ENCODE results near the gene NRCAM.
"Not testable (repeated sequence)": the region's sequence is repeated elsewhere in the genome, so short reads cannot be mapped to it uniquely, and the experiment has no call there.

NRCAM gene

GRCh38 chr7:108393097-108393496 is 63.1 kb downstream of the NRCAM start:
- DNase-seq, result not testable (repeated sequence)

GRCh38 chr7:108387686-108388085 is 68.5 kb downstream of the NRCAM start:
- DNase-seq, result not testable (repeated sequence)

- no peak for DNase-seq
Measured at GRCh38 chr7:108385834-108386422, 70.3 kb downstream of the NRCAM start.

GRCh38 chr7:108384716-108385483 is 71.3 kb downstream of the NRCAM start:
- no peak for DNase-seq

GRCh38 chr7:108382932-108383331 is 73.3 kb downstream of the NRCAM start:
- no peak for DNase-seq

- no peak for DNase-seq
Measured at GRCh38 chr7:108380517-108380916, 75.7 kb downstream of the NRCAM start.

GRCh38 chr7:108376206-108376605 is 80.0 kb downstream of the NRCAM start:
- DNase-seq, result no peak

- DNase-seq, result no peak
Measured at GRCh38 chr7:108375668-108376067, 80.6 kb downstream of the NRCAM start.

- no peak for DNase-seq
Measured at GRCh38 chr7:108374899-108375298, 81.3 kb downstream of the NRCAM start.

GRCh38 chr7:108372618-108373017 is 83.6 kb downstream of the NRCAM start:
- no peak for DNase-seq

GRCh38 chr7:108370616-108371015 is 85.6 kb downstream of the NRCAM start:
- no peak for DNase-seq

GRCh38 chr7:108368466-108368865 is 87.8 kb downstream of the NRCAM start:
- no peak for DNase-seq

GRCh38 chr7:108367946-108368345 is 88.3 kb downstream of the NRCAM start:
- DNase-seq, result no peak

GRCh38 chr7:108367314-108367713 is 88.9 kb downstream of the NRCAM start:
- no peak for DNase-seq

- DNase-seq, result no peak
Measured at GRCh38 chr7:108363659-108364058, 92.6 kb downstream of the NRCAM start.

- DNase-seq, result no peak
Measured at GRCh38 chr7:108360058-108360800, 96.0 kb downstream of the NRCAM start.

- DNase-seq, result no peak
Measured at GRCh38 chr7:108358553-108358952, 97.7 kb downstream of the NRCAM start.

GRCh38 chr7:108351729-108352131 is 104.5 kb downstream of the NRCAM start:
- no peak for DNase-seq

- no peak for DNase-seq
Measured at GRCh38 chr7:108348913-108349312, 107.3 kb downstream of the NRCAM start.

- no peak for DNase-seq
Measured at GRCh38 chr7:108347616-108348015, 108.6 kb downstream of the NRCAM start.

GRCh38 chr7:108345710-108346336 is 110.4 kb downstream of the NRCAM start:
- DNase-seq, result no peak

GRCh38 chr7:108340856-108341411 is 115.3 kb downstream of the NRCAM start:
- DNase-seq, result no peak

GRCh38 chr7:108340406-108340805 is 115.8 kb downstream of the NRCAM start:
- not testable (repeated sequence) for DNase-seq
